GM12878 (cell line): ENCODE results near the gene HERC4. TPM values are rescaled to one million over a fixed set of nuclear protein-coding genes. Genes with fewer than 3 reads are reported as not detected.

ENCODE experiments used
- ATAC-seq: fragments of 200-7000 bp; cut with Tn5 transposase; 3 replicates; pipeline ENCODE4 v1.9.1; 2020; ENCODE audit warnings: mild to moderate bottlenecking, moderate library complexity
- BruUV-seq: library from RNA; stranded (reverse); fragments of 400-500 nt; replicated peaks from 2 replicates; lab custom pipeline; 2021; lab: Mats Ljungman, UMichigan
- CTCF ChIA-PET: fragments of 300-600 bp; sonication (Branson Sonifier 250); formaldehyde crosslinking; extraction: SDS; loops from one replicate; lab custom pipeline; 2021; ENCODE audit warnings: inconsistent platforms; lab: Yijun Ruan, JAX
- POLR2A ChIA-PET: fragments of 350-600 bp; formaldehyde crosslinking; extraction: SDS; loops from one replicate; lab custom pipeline; 2021; ENCODE audit warnings: inconsistent platforms; lab: Charles Lee
- RAD21 ChIA-PET: fragments of 300-600 bp; sonication (Branson Sonifier 250); formaldehyde crosslinking; loops from one replicate; lab custom pipeline; 2023; ENCODE audit warnings: antibody characterized with exemption; ENCODE audit not compliant: unreplicated experiment; lab: Charles Lee
- SMC1A ChIA-PET: fragments of 300-600 bp; sonication (Branson Sonifier 250); formaldehyde crosslinking; loops from one replicate; lab custom pipeline; 2023; ENCODE audit not compliant: unreplicated experiment, uncharacterized antibody; lab: Charles Lee
- DNase-seq: peaks from one replicate; pipeline ENCODE4 v3.0.0-alpha.2; 2011; ENCODE audit warnings: low read depth, low spot score
- FAIRE-seq: peaks from 3 replicates; lab custom pipeline; 2011; peaks lifted over from hg19 to GRCh38; lab: Jason Lieb, UNC
- H2AFZ ChIP-seq: 2 replicates; pipeline ENCODE4 v1.6.0; 2011; ENCODE audit warnings: low read depth, low read length, control low read depth; ENCODE audit not compliant: control insufficient read depth
- H3K27ac ChIP-seq: 2 replicates; pipeline ENCODE4 v1.5.1; 2011; ENCODE audit warnings: control low read depth; ENCODE audit not compliant: control insufficient read depth, insufficient read depth
- H3K27me3 ChIP-seq, 2 experiments: replicated peaks in 1 of 2; 2 replicates each; pipeline versions ENCODE4 v1.6.0 to v1.6.1; 2011; ENCODE audit warnings: low read length in 1 of 2; ENCODE audit not compliant: control insufficient read depth in 2 of 2, insufficient read depth in 2 of 2
- H3K36me3 ChIP-seq, 2 experiments: 2 replicates each; pipeline ENCODE4 v1.5.1; 2011; ENCODE audit warnings: low read length in 1 of 2; ENCODE audit not compliant: control insufficient read depth in 2 of 2, insufficient read depth in 2 of 2
- H3K4me1 ChIP-seq: 2 replicates; pipeline ENCODE4 v1.6.1; 2011; ENCODE audit warnings: mild to moderate bottlenecking, low read length, moderate library complexity, mixed read lengths; ENCODE audit not compliant: control insufficient read depth, insufficient read depth
- H3K4me2 ChIP-seq: 2 replicates; pipeline ENCODE4 v1.6.0; 2011; ENCODE audit warnings: control low read depth; ENCODE audit not compliant: control insufficient read depth, insufficient read depth
- H3K4me3 ChIP-seq: fragments of 200-600 bp; sonication (generic); 2 replicates; pipeline ENCODE4 v1.5.1; 2016
- H3K79me2 ChIP-seq: 2 replicates; pipeline ENCODE4 v1.6.0; 2011; ENCODE audit warnings: low read length; ENCODE audit not compliant: control insufficient read depth, insufficient read depth
- H3K9ac ChIP-seq: 2 replicates; pipeline ENCODE4 v1.8.0; 2011; ENCODE audit warnings: low read length, control low read depth, mixed read lengths; ENCODE audit not compliant: control insufficient read depth, insufficient read depth
- H3K9me3 ChIP-seq: replicated peaks from 3 replicates; pipeline ENCODE4 v1.5.1; 2011; ENCODE audit warnings: mild to moderate bottlenecking, low read length; ENCODE audit not compliant: control insufficient read depth, insufficient read depth
- H4K20me1 ChIP-seq: 2 replicates; pipeline ENCODE4 v1.6.0; 2011; ENCODE audit not compliant: control insufficient read depth, insufficient read depth
- BHLHE40 ChIP-seq, 2 experiments: fragments of 450-650 bp in 1 of 2; IDR thresholded peaks; 2 replicates each; pipeline ENCODE4 v1.6.1; 2011 to 2017; ENCODE audit warnings: low read depth in 2 of 2, borderline replicate concordance in 1 of 2, improper control_type of control experiment in 1 of 2, low read length in 1 of 2, mild to moderate bottlenecking in 1 of 2
- CHD4 ChIP-seq: fragments of 200-600 bp; sonication (generic); IDR thresholded peaks from 2 replicates; pipeline ENCODE4 v1.6.1; 2016; ENCODE audit warnings: mild to moderate bottlenecking
- E2F4 ChIP-seq: IDR thresholded peaks from 2 replicates; pipeline ENCODE4 v1.6.1; 2012; ENCODE audit warnings: low read depth, low read length, improper control_type of control experiment
- E2F8 ChIP-seq: fragments of 450-650 bp; IDR thresholded peaks from 2 replicates; pipeline ENCODE4 v1.6.1; 2018; ENCODE audit warnings: mild to moderate bottlenecking, low read depth, moderate library complexity; ENCODE audit not compliant: partially characterized antibody
- MAX ChIP-seq: IDR thresholded peaks from 2 replicates; pipeline ENCODE4 v1.6.1; 2012; ENCODE audit warnings: low read depth, low read length, improper control_type of control experiment
- POLR2AphosphoS2 ChIP-seq: IDR thresholded peaks from 2 replicates; pipeline ENCODE4 v1.6.1; 2011; ENCODE audit warnings: low read depth, mild to moderate bottlenecking, low read length, improper control_type of control experiment, moderate library complexity
- RELB ChIP-seq: fragments of 450-650 bp; IDR thresholded peaks from 2 replicates; pipeline ENCODE4 v1.6.1; 2017; ENCODE audit warnings: low read depth, mild to moderate bottlenecking, moderate library complexity
- SIN3A ChIP-seq: IDR thresholded peaks from 2 replicates; pipeline ENCODE4 v1.6.1; 2012; ENCODE audit warnings: low read depth, low read length, improper control_type of control experiment
- SUPT20H ChIP-seq: IDR thresholded peaks from 2 replicates; pipeline ENCODE4 v1.6.1; 2011; ENCODE audit warnings: low read depth, mild to moderate bottlenecking, low read length, moderate library complexity, borderline replicate concordance; ENCODE audit not compliant: control insufficient read depth
- SUZ12 ChIP-seq: fragments of 200-600 bp; sonication (generic); IDR thresholded peaks from one replicate; pipeline ENCODE4 v1.6.1; 2018; ENCODE audit warnings: antibody characterized with exemption, mild to moderate bottlenecking; ENCODE audit not compliant: unreplicated experiment
- TARDBP ChIP-seq: IDR thresholded peaks from 2 replicates; pipeline ENCODE4 v1.6.1; 2016; ENCODE audit warnings: borderline replicate concordance
- WGBS: methylation state at CpG from one replicate; pipeline ENCODE4 v1.1.6; 2016; ENCODE audit warnings: low lambda C conversion rate; ENCODE audit not compliant: insufficient replicate concordance, insufficient coverage; ENCODE audit errors: missing lambda C conversion rate; 5-methylcytosine and 5-hydroxymethylcytosine counted together
- in situ Hi-C: fragments of 300-500 bp; cut with MboI; formaldehyde crosslinking; loops from 9 replicates; pipeline ENCODE4 v1.14.3; 2018; ENCODE audit warnings: mixed read lengths
- intact Hi-C: fragments of 100-400 bp; cut with micrococcal nuclease; formaldehyde crosslinking; loops from one replicate; pipeline ENCODE4 v1.14.2; 2022; ENCODE audit not compliant: unreplicated experiment
- polyA plus RNA-seq, 11 experiments: library from polyadenylated mRNA; depleted of rRNA in 4 of 11; unstranded in 6 of 11; stranded (reverse) in 5 of 11; fragments of >200 nt; fragmentation: Nextera tagmentation in 4 of 11; fragmentation: Illumina TruSeq in 1 of 11; extraction: Ambion mirVana in 4 of 11; extraction: Trizol in 1 of 11; gene quantifications; 1 replicate in 1 of 11; 2 replicates in 10 of 11; pipeline versions ENCODE4 v1.2.1 to v1.2.3, GENCODE V29; 2011 to 2016; ENCODE audit warnings: inconsistent platforms in 2 of 11, missing spikeins in 2 of 11, low read depth in 1 of 11
- total RNA-seq, 4 experiments: library from RNA; depleted of rRNA in 3 of 4; stranded (reverse); fragments of >200 nt in 3 of 4; fragmentation: Illumina TruSeq in 1 of 4; extraction: Trizol in 1 of 4; gene quantifications; 2 replicates each; pipeline versions ENCODE4 v1.2.1 to v1.2.3, GENCODE V29; 2013 to 2021

The HERC4 gene
- total and polyA plus RNA-seq, 10 of the 15 experiments (the other 5 are each of a cell fraction or from before 2014, with no cell fraction given): 9.7 to 36.8 (median 23.4) TPM

GRCh38 chr10:67923551-67923950, 151.5 kb downstream of the HERC4 start:
- H3K27ac ChIP-seq: no peak overlapping the region
- POLR2A ChIA-PET: no interaction called here
- SMC1A ChIA-PET: interaction anchor here (0.6 kb wide), 1 partner anchor 1239 kb away, joined by 3 read pairs; no protein-coding TSS in a partner anchor
- H4K20me1 ChIP-seq: no peaks in the 10 kb centered on the region
- H3K4me2 ChIP-seq: no peak overlapping the region
- no TSS peak for BruUV-seq
- intact Hi-C loops: no loop called here
- RAD21 ChIA-PET: no interaction called here
- TF ChIP-seq E2F8 (no peak), SUPT20H (no peak), MAX (no peak), POLR2AphosphoS2 (no peak), TARDBP (no peak), SUZ12 (no peak), RELB (no peak), E2F4 (no peak), BHLHE40 (IDR thresholded peaks at IDR 0.05; ENCODE audit: borderline replicate concordance in 1 of 2, low read depth in 2 of 2, low read length in 1 of 2) (no peak), CHD4 (no peak), SIN3A (no peak)
- no peaks in the 10 kb centered on the region for H3K79me2 ChIP-seq
- H3K9ac ChIP-seq: no peak overlapping the region
- peaks cover 1 to 7% of the 10 kb centered on the region in 2 experiments; a peak in 3 of 4 replicates for H3K36me3 ChIP-seq
- 90% methylated on average over 5 of the region's 5 CpGs for WGBS
- ATAC-seq (no peak), DNase-seq (no peak), FAIRE-seq (no peak)
- no peaks in the 10 kb centered on the region for H3K4me1 ChIP-seq
- H3K4me3 ChIP-seq: no peak overlapping the region
- no peak overlapping the region for H2AFZ ChIP-seq
- H3K9me3 ChIP-seq: no peaks in the 10 kb centered on the region
- CTCF ChIA-PET: no interaction called here
- H3K27me3 ChIP-seq: no peaks in the 10 kb centered on the region
- in situ Hi-C loops: no loop called here
